Ascending aorta (tissue), 2 donors: ENCODE measurements around the gene BLTP3B. TPM values are rescaled to one million over a fixed set of nuclear protein-coding genes. Genes with fewer than 3 reads are reported as not detected.

Source experiments
- DNase-seq, 2 donors: peaks; one replicate each; pipeline ENCODE4 v3.0.0-alpha.2; 2019; ENCODE audit warnings: low spot score in 2 of 2
- H3K27ac ChIP-seq, 2 donors: fragments of 200-600 bp; sonication (generic); one replicate each; pipeline ENCODE4 v1.5.1; 2016 to 2017; ENCODE audit warnings: mild to moderate bottlenecking in 1 of 2
- H3K27me3 ChIP-seq: fragments of 200-600 bp; sonication (generic); one replicate; pipeline ENCODE4 v1.5.1; 2017
- H3K36me3 ChIP-seq, 2 donors: fragments of 200-600 bp; sonication (generic); one replicate each; pipeline ENCODE4 v1.5.1; 2016
- H3K4me1 ChIP-seq, 2 donors: fragments of 200-600 bp; sonication (generic); one replicate each; pipeline ENCODE4 v1.5.1; 2016 to 2017; ENCODE audit warnings: mild to moderate bottlenecking in 1 of 2
- H3K4me3 ChIP-seq, 2 donors: fragments of 200-600 bp; sonication (generic); one replicate each; pipeline ENCODE4 v1.5.1; 2016 to 2017; ENCODE audit warnings: mild to moderate bottlenecking in 1 of 2
- H3K9me3 ChIP-seq, 2 donors: fragments of 200-600 bp; sonication (generic); one replicate each; pipeline ENCODE4 v1.5.1; 2016
- CTCF ChIP-seq, 3 experiments: fragments of 200-600 bp in 2 of 3; fragments of 450-650 bp in 1 of 3; sonication (generic) in 2 of 3; IDR thresholded peaks; one replicate each; pipeline ENCODE4 v1.5.1; 2016 to 2019; ENCODE audit warnings: antibody characterized with exemption in 3 of 3, mild to moderate bottlenecking in 1 of 3, moderate library complexity in 1 of 3
- intact Hi-C: fragments of 100-400 bp; cut with DNase I; formaldehyde crosslinking; loops from one replicate; pipeline ENCODE4 v1.15.1; 2023
- total RNA-seq: library from RNA; depleted of rRNA; stranded (reverse); fragments of >200 nt; gene quantifications from one replicate; pipeline ENCODE4 v1.1.0, GENCODE V29; 2016

Gene BLTP3B
- total RNA-seq, 1 donor from 2014 or later: 18.8 TPM

DNA sequence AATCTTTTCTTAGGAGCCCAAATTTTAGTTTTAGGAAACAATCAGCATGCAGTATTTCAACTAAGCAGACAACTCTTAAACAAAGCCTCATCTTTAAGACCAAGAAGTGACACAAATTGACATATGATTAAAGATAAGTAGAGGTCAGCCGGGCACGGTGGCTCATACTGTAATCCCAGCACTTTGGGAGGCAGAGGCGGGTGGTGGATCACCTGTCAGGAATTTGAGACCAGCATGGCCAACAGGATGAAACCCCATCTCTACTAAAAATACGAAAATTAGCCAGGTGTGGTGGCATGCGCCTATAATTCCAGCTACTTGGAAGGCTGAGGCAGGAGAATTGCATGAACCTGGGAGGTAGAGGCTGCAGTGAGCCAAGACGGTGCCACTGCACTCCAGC, 35.8 kb downstream of the BLTP3B start:
- no peak overlapping the region for H3K27ac ChIP-seq
- intact Hi-C loops: no loop called here

DNA sequence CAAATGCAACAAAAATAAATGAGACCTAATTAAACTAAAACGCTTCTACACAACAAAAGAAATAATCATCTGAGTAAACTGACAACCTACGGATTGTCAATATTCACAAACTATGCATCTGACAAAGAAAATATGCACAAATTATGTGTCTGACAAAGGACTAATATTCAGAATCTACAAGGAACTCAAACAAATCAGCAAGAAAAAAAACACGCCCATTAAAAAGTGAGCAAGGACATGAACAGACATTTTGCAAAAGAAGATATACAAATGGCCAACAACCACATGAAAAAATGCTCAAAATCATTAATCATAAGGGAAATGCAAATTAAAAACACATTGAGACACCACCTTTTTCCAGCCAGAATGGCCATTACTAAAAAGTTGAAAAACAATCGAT, 37.0 kb downstream of the BLTP3B start:
- DNase-seq: no peak
- intact Hi-C loops: no loop called here
- H3K27me3 ChIP-seq: no peaks in the 10 kb centered on the region
- H3K4me1 ChIP-seq: no peaks in the 10 kb centered on the region
- H3K36me3 ChIP-seq: peaks cover 11 to 17% of the 10 kb centered on the region in 2 donors
- H3K27ac ChIP-seq: no peak overlapping the region
- no peak for TF ChIP-seq CTCF (IDR thresholded peaks at IDR 0.05)
- H3K4me3 ChIP-seq: no peak overlapping the region
- no peaks in the 10 kb centered on the region for H3K9me3 ChIP-seq

More for the DNA sequence above, 35.8 kb downstream of the BLTP3B start:
- peaks cover 8 to 14% of the 10 kb centered on the region in 2 donors for H3K36me3 ChIP-seq
- no peaks in the 10 kb centered on the region for H3K27me3 ChIP-seq
- TF ChIP-seq CTCF (IDR thresholded peaks at IDR 0.05): no peak
- no peaks in the 10 kb centered on the region for H3K9me3 ChIP-seq
- no peaks in the 10 kb centered on the region for H3K4me1 ChIP-seq
- no peak overlapping the region for H3K4me3 ChIP-seq
- no peak for DNase-seq

DNA sequence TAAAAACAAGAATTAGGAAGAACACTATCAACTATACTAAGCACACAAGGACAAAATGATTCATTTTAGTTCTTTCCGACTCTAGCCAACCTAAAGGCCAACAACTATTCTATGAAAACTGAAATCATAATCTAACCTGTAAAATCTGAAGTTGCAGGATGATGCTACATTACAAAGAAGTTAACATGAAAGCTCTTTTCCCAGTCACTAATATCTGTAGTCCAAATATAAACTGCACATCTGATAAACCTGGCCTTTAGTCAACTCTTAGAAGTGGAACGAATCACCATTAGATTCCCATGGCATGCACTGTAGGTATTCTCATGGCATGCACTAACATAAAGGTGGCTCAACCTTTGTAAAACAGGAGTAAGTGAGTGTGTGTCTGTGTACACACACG, 41.7 kb downstream of the BLTP3B start:
- intact Hi-C loops: no loop called here
- H3K4me1 ChIP-seq: no peaks in the 10 kb centered on the region
- DNase-seq: no peak
- TF ChIP-seq CTCF (IDR thresholded peaks at IDR 0.05): no peak
- H3K27me3 ChIP-seq: no peaks in the 10 kb centered on the region
- peaks cover 39 to 40% of the 10 kb centered on the region in 2 donors for H3K36me3 ChIP-seq
- no peaks in the 10 kb centered on the region for H3K9me3 ChIP-seq
- H3K27ac ChIP-seq: no peak overlapping the region
- H3K4me3 ChIP-seq: no peak overlapping the region

Other genes starting within 250 kb of the BLTP3B start
- gene ANKS1B, start 157.9 kb downstream of the BLTP3B start, total RNA-seq: 8.2 TPM
- 7.9 TPM for gene ACTR6, start 57.9 kb upstream of the BLTP3B start, total RNA-seq
- gene DEPDC4, start 124.2 kb upstream of the BLTP3B start, total RNA-seq: not detected
- 11.6 TPM for gene SCYL2, start 124.3 kb upstream of the BLTP3B start, total RNA-seq
- not detected for gene SLC17A8, start 214.2 kb upstream of the BLTP3B start, total RNA-seq